Measurements from ENCODE around the gene ARMC3. TPM values are rescaled to one million over a fixed set of nuclear protein-coding genes. Genes with fewer than 3 reads are reported as not detected.

Gene ARMC3
- polyA plus RNA-seq, 2 of the 4 experiments (the other 2 are of a cell fraction): 0.09 to 0.59 TPM

DNA sequence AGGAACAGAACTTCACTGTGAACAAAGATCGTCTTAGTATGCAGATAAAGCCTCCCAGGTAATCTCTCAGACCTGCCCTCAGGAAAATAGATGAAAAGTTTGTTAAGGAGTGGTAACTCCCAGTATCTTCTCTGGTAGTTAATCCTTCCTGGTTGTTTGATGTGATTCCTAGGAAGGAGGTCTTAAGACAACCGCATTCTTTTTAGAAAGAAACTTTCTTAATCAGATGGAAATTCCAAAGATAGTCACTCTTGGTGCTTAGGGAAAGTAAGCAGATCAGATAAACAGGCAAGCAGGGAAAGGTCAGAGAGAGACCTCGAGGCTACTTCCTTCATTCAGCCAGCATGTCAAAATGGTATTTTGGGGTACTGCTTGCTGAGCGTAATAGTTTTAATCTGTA is 30.5 kb upstream of the ARMC3 start:
- TF ChIP-seq TFCP2L1 (CRISPR knock-in tag; IDR thresholded peaks at IDR 0.05) (no peak), FOXS1 (CRISPR knock-in tag; IDR thresholded peaks at IDR 0.05) (no peak), FOSL2 (IDR thresholded peaks at IDR 0.05) (no peak), FOSL2 (CRISPR knock-in tag; IDR thresholded peaks at IDR 0.05) (no peak), SREBF2 (IDR thresholded peaks at IDR 0.05) (no peak), CHD4 (IDR thresholded peaks at IDR 0.05; ENCODE audit: borderline replicate concordance) (no peak), ELK1 (IDR thresholded peaks at IDR 0.05; ENCODE audit: low read depth, low read length) (no peak)
- no peak for FAIRE-seq
- WGBS (ENCODE audit: missing lambda C conversion rate): 27% methylated on average over 4 of the region's 4 CpGs
- Histone ChIP-seq H3K4me1 (no peaks in the 10 kb centered on the region), H3K4me3 (no peak overlapping the region), H3K27ac (no peak overlapping the region), H3K4me2 (no peak overlapping the region), H3K9me3 (0 out of 3 replicates have a peak, but pooled peaks cover 4% of the 10 kb centered on the region)
- DNase-seq (ENCODE audit: low read depth in 1 of 2, low spot score in 1 of 2): no peak
- POLR2A ChIA-PET: no interaction called here
- ATAC-seq: no peak
- CTCF ChIA-PET: interaction anchor here (1.4 kb wide), 1 partner anchor 14 kb away, joined by 3 read pairs; no protein-coding TSS in a partner anchor

GRCh38 chr10:22899307-22899706 is 28.5 kb upstream of the ARMC3 start:
- no peak overlapping the region for H3K4me2 ChIP-seq
- DNase-seq (ENCODE audit: low read depth in 1 of 2, low spot score in 1 of 2) (no peak), FAIRE-seq (no peak), ATAC-seq (no peak)
- ChIA-PET CTCF (interaction anchor here (0.7 to 1.5 kb wide), 2 partner anchors 12 to 43 kb away, joined by 3 read pairs; no protein-coding TSS in a partner anchor), POLR2A (no interaction called here)
- H3K9me3 ChIP-seq: 0 out of 3 replicates have a peak, but pooled peaks cover 4% of the 10 kb centered on the region
- H3K4me1 ChIP-seq: no peaks in the 10 kb centered on the region
- 2% methylated on average over 2 of the region's 2 CpGs for WGBS (ENCODE audit: missing lambda C conversion rate)
- H3K4me3 ChIP-seq: no peak overlapping the region
- no peak overlapping the region for H3K27ac ChIP-seq
- no peak for TF ChIP-seq HEYL (CRISPR knock-in tag; IDR thresholded peaks at IDR 0.05)
- no peak for TF ChIP-seq RCOR1 (IDR thresholded peaks at IDR 0.05; ENCODE audit: low read depth, low read length)
- TF ChIP-seq, protein P1, sequence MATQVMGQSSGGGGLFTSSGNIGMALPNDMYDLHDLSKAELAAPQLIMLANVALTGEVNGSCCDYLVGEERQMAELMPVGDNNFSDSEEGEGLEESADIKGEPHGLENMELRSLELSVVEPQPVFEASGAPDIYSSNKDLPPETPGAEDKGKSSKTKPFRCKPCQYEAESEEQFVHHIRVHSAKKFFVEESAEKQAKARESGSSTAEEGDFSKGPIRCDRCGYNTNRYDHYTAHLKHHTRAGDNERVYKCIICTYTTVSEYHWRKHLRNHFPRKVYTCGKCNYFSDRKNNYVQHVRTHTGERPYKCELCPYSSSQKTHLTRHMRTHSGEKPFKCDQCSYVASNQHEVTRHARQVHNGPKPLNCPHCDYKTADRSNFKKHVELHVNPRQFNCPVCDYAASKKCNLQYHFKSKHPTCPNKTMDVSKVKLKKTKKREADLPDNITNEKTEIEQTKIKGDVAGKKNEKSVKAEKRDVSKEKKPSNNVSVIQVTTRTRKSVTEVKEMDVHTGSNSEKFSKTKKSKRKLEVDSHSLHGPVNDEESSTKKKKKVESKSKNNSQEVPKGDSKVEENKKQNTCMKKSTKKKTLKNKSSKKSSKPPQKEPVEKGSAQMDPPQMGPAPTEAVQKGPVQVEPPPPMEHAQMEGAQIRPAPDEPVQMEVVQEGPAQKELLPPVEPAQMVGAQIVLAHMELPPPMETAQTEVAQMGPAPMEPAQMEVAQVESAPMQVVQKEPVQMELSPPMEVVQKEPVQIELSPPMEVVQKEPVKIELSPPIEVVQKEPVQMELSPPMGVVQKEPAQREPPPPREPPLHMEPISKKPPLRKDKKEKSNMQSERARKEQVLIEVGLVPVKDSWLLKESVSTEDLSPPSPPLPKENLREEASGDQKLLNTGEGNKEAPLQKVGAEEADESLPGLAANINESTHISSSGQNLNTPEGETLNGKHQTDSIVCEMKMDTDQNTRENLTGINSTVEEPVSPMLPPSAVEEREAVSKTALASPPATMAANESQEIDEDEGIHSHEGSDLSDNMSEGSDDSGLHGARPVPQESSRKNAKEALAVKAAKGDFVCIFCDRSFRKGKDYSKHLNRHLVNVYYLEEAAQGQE (IDR thresholded peaks at IDR 0.05): no peak
- TF ChIP-seq ZFP36 (IDR thresholded peaks at IDR 0.05; ENCODE audit: borderline replicate concordance, partially characterized antibody): no peak
- no peak for TF ChIP-seq FOSB (CRISPR knock-in tag; IDR thresholded peaks at IDR 0.05)
- no peak for TF ChIP-seq RNF2 (IDR thresholded peaks at IDR 0.05; ENCODE audit: borderline replicate concordance, low read depth)

DNA sequence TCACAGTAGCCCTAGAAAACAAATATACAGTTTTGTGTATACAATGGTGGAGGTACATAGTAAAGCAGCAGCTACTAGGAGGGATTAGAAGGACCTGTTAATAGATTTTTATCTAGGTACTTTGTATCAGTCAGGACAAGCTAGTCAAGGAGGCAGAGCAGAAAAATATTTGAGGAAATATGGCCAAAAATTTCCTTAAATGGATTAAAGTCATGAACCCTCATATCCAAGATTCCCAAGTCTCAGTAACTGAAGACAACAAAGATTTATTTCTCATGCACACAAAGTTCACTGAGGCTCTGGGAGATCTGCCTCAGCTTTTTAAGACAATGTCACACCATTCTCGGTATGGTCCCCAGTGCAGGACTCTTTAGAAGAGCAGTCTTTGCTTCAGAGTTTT is 28.1 kb upstream of the ARMC3 start:
- 5% methylated on average over 1 of the region's 1 CpG for WGBS (ENCODE audit: missing lambda C conversion rate)
- no peak for TF ChIP-seq SREBF2 (IDR thresholded peaks at IDR 0.05)
- Histone ChIP-seq H3K9me3 (0 out of 3 replicates have a peak, but pooled peaks cover 4% of the 10 kb centered on the region), H3K27ac (no peak overlapping the region), H3K4me3 (no peak overlapping the region), H3K4me1 (no peaks in the 10 kb centered on the region), H3K4me2 (no peak overlapping the region)
- FAIRE-seq (no peak), DNase-seq (ENCODE audit: low read depth in 1 of 2, low spot score in 1 of 2) (no peak), ATAC-seq (no peak)
- ChIA-PET POLR2A (no interaction called here), CTCF (interaction anchor here (1.5 kb wide), 1 partner anchor 12 kb away, joined by 3 read pairs; no protein-coding TSS in a partner anchor)

- H3K9me3 ChIP-seq: peaks cover 8% of the 10 kb centered on the region; the same call in 1 of the 3 replicates
- 20% methylated on average over 4 of the region's 4 CpGs for whole genome bisulfite sequencing (ENCODE audit: missing lambda C conversion rate)
- no peak for FAIRE-seq
- CTCF ChIA-PET: no interaction called here
- DNase-seq (ENCODE audit: low read depth in 1 of 2, low spot score in 1 of 2): no peak
- POLR2A ChIA-PET: no interaction called here
- H3K4me1 ChIP-seq: no peaks in the 10 kb centered on the region
- H3K4me3 ChIP-seq: no peak overlapping the region
- no peak for ATAC-seq
- no peak overlapping the region for H3K4me2 ChIP-seq
- no peak overlapping the region for H3K27ac ChIP-seq
- no peak for TF ChIP-seq CHD4 (IDR thresholded peaks at IDR 0.05; ENCODE audit: borderline replicate concordance)
- TF ChIP-seq FOSB (CRISPR knock-in tag; IDR thresholded peaks at IDR 0.05): no peak
- no peak for TF ChIP-seq ELK1 (IDR thresholded peaks at IDR 0.05; ENCODE audit: low read depth, low read length)
- no peak for TF ChIP-seq EP300 (IDR thresholded peaks at IDR 0.05)
- TF ChIP-seq ZC3H11A (IDR thresholded peaks at IDR 0.05): no peak
- TF ChIP-seq, protein P2, sequence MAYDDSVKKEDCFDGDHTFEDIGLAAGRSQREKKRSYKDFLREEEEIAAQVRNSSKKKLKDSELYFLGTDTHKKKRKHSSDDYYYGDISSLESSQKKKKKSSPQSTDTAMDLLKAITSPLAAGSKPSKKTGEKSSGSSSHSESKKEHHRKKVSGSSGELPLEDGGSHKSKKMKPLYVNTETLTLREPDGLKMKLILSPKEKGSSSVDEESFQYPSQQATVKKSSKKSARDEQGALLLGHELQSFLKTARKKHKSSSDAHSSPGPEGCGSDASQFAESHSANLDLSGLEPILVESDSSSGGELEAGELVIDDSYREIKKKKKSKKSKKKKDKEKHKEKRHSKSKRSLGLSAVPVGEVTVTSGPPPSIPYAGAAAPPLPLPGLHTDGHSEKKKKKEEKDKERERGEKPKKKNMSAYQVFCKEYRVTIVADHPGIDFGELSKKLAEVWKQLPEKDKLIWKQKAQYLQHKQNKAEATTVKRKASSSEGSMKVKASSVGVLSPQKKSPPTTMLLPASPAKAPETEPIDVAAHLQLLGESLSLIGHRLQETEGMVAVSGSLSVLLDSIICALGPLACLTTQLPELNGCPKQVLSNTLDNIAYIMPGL (CRISPR knock-in tag; IDR thresholded peaks at IDR 0.05; ENCODE audit: borderline replicate concordance): no peak
- TF ChIP-seq USF2 (IDR thresholded peaks at IDR 0.05): no peak
- no peak for TF ChIP-seq ZNF302 (CRISPR knock-in tag; IDR thresholded peaks at IDR 0.05)
- TF ChIP-seq ZSCAN20 (CRISPR knock-in tag; IDR thresholded peaks at IDR 0.05): no peak
- TF ChIP-seq ESRRA (IDR thresholded peaks at IDR 0.05; ENCODE audit: borderline replicate concordance, low read length): no peak
These were observed 26.8 kb upstream of the ARMC3 start for GRCh38 chr10:22900841-22901601.
